Psoas muscle (tissue), 8 donors: ENCODE data around the gene PRICKLE4. TPM values are rescaled to one million over a fixed set of nuclear protein-coding genes. Genes with fewer than 3 reads are reported as not detected.

Experiments
- ATAC-seq, 4 donors: fragments of 200-7000 bp; cut with Tn5 transposase; one replicate each; pipeline ENCODE4 v1.9.1; 2020; ENCODE audit warnings: moderate library complexity in 3 of 4, mild to moderate bottlenecking in 2 of 4
- DNase-seq, 2 donors: peaks; one replicate each; pipeline ENCODE4 v3.0.0-alpha.2; 2020
- H3K27ac ChIP-seq: fragments of 200-600 bp; one replicate; pipeline ENCODE4 v1.8.0; 2022
- H3K27me3 ChIP-seq, 3 donors: fragments of 200-600 bp in 1 of 3; one replicate each; pipeline versions ENCODE4 v1.6.1 to v1.8.0; 2013 to 2022; ENCODE audit warnings: low read length in 2 of 3, mild to moderate bottlenecking in 2 of 3, moderate library complexity in 1 of 3; ENCODE audit not compliant: insufficient read depth in 3 of 3
- H3K36me3 ChIP-seq, 2 donors: fragments of 200-600 bp in 1 of 2; one replicate each; pipeline versions ENCODE4 v1.6.1 to v1.8.0; 2013 to 2022; ENCODE audit warnings: low read depth in 1 of 2, mild to moderate bottlenecking in 1 of 2, moderate library complexity in 1 of 2; ENCODE audit not compliant: insufficient read depth in 1 of 2
- H3K4me1 ChIP-seq: fragments of 200-600 bp; one replicate; pipeline ENCODE4 v1.8.0; 2022
- H3K4me3 ChIP-seq: fragments of 200-600 bp; one replicate; pipeline ENCODE4 v1.8.0; 2022; ENCODE audit warnings: mild to moderate bottlenecking
- H3K9me3 ChIP-seq: fragments of 200-600 bp; one replicate; pipeline ENCODE4 v1.8.0; 2022
- CTCF ChIP-seq: fragments of 200-600 bp; IDR thresholded peaks from one replicate; pipeline ENCODE4 v1.8.0; 2022; ENCODE audit warnings: antibody characterized with exemption
- WGBS, 3 donors: extraction: QIAGEN DNeasy Blood & Tissue Kit; methylation state at CpG; one replicate each; pipeline versions ENCODE4 v1.1.6 to v1.1.7; 2013; 5-methylcytosine and 5-hydroxymethylcytosine counted together
- intact Hi-C, 2 donors: fragments of 100-400 bp; cut with DNase I; formaldehyde crosslinking; loops; one replicate each; pipeline versions ENCODE4 v1.11.0 to v1.14.2; 2022
- polyA plus RNA-seq, 3 donors: library from polyadenylated mRNA; stranded (reverse); fragments of 200-250 nt; gene quantifications; one replicate each; pipeline ENCODE4 v1.2.3, GENCODE V29; 2013
- total RNA-seq, 4 donors: library from RNA; stranded (reverse); fragmentation: NEBNext Ultra II Directional in 2 of 4; extraction: Animal tissue kit (Norgen Biotek cat#: 25700) in 2 of 4; gene quantifications; one replicate each; pipeline versions ENCODE4 v1.2.1 to v1.2.4, GENCODE V29; 2021 to 2023
- donor health status: healthy with polysubstance abuse.
- donor health status: DM: no; HTN: no; CAD: no; lungs with moderate emphysema.
- donor health status: Bipolar disorder and iron deficiency.
- donor health status: healthy.
- donor health status: DM: yes; HTN: yes; CAD: no.
- donor health status: DM: no; HTN: no; CAD: no.
- donor health status: DM: no; HTN: no; CAD: no.
- donor health status: DM: yes; HTN: yes; CAD: no.

PRICKLE4 gene
- total and polyA plus RNA-seq, 7 donors, result 0.46 to 0.92 (median 0.70) TPM; not detected in 2

GRCh38 chr6:41821266-41821665, 40.7 kb downstream of the PRICKLE4 start:
- Histone ChIP-seq H3K4me3 (no peak overlapping the region), H3K36me3 (peaks cover 0 to 2% of the 10 kb centered on the region in 2 donors), H3K4me1 (no peaks in the 10 kb centered on the region), H3K27ac (no peak overlapping the region), H3K27me3 (no peaks in the 10 kb centered on the region), H3K9me3 (no peaks in the 10 kb centered on the region)
- WGBS, 3 donors, result 70 to 94% (median 85%) methylated on average over 4 of the region's 4 CpGs
- intact Hi-C loops, result no loop called here
- no peak for TF ChIP-seq CTCF
- no peak for DNase-seq
- no peak for ATAC-seq

GRCh38 chr6:41822021-41822420, 41.4 kb downstream of the PRICKLE4 start:
- H3K4me1 ChIP-seq, result no peaks in the 10 kb centered on the region
- peaks cover 0 to 2% of the 10 kb centered on the region in 2 donors for H3K36me3 ChIP-seq
- H3K27me3 ChIP-seq, result no peaks in the 10 kb centered on the region
- DNase-seq (no peak), ATAC-seq (no peak)
- whole genome bisulfite sequencing, 3 donors, result 84 to 92% (median 89%) methylated on average over 1 of the region's 1 CpG
- H3K9me3 ChIP-seq, result no peaks in the 10 kb centered on the region
- TF ChIP-seq CTCF, result no peak
- no peak overlapping the region for H3K27ac ChIP-seq
- intact Hi-C loops, result no loop called here
- no peak overlapping the region for H3K4me3 ChIP-seq

GRCh38 chr6:41823178-41823577, 42.6 kb downstream of the PRICKLE4 start:
- Histone ChIP-seq H3K36me3 (peaks cover 0 to 2% of the 10 kb centered on the region in 2 donors), H3K4me1 (no peaks in the 10 kb centered on the region), H3K9me3 (no peaks in the 10 kb centered on the region), H3K27me3 (no peaks in the 10 kb centered on the region), H3K27ac (no peak overlapping the region), H3K4me3 (no peak overlapping the region)
- WGBS, 3 donors, result 90 to 100% (median 96%) methylated on average over 1 of the region's 1 CpG
- intact Hi-C loops, result no loop called here
- DNase-seq (no peak), ATAC-seq (no peak)
- TF ChIP-seq CTCF, result no peak

- intact Hi-C loops, result no loop called here
- H3K36me3 ChIP-seq, result peaks cover 0 to 2% of the 10 kb centered on the region in 2 donors
- WGBS, 3 donors, result 89 to 91% (median 91%) methylated on average over 13 of the region's 13 CpGs
- TF ChIP-seq CTCF, result no peak
- no peak for DNase-seq
- H3K27me3 ChIP-seq, result no peaks in the 10 kb centered on the region
- no peak for ATAC-seq
- no peaks in the 10 kb centered on the region for H3K4me1 ChIP-seq
- no peak overlapping the region for H3K27ac ChIP-seq
- no peak overlapping the region for H3K4me3 ChIP-seq
- no peaks in the 10 kb centered on the region for H3K9me3 ChIP-seq
Measured at GRCh38 chr6:41824571-41825569, 44.3 kb downstream of the PRICKLE4 start.
